Mucosa of stomach (tissue), 1 donor: Measurements from ENCODE around the gene RS1.

Source experiments
- H3K27me3 ChIP-seq: one replicate; pipeline ENCODE4 v1.7.0; 2013; ENCODE audit warnings: mild to moderate bottlenecking, low read length; ENCODE audit not compliant: control insufficient read depth, insufficient read depth
- H3K36me3 ChIP-seq: one replicate; pipeline ENCODE4 v1.7.0; 2013; ENCODE audit warnings: low read length; ENCODE audit not compliant: control insufficient read depth, insufficient read depth
- H3K4me1 ChIP-seq: one replicate; pipeline ENCODE4 v1.7.0; 2013; ENCODE audit warnings: mild to moderate bottlenecking, low read length; ENCODE audit not compliant: control insufficient read depth, insufficient read depth
- H3K4me3 ChIP-seq: one replicate; pipeline ENCODE4 v1.7.0; 2013; ENCODE audit warnings: low read length
- H3K9ac ChIP-seq: one replicate; pipeline ENCODE4 v1.7.0; 2013; ENCODE audit warnings: mild to moderate bottlenecking, low read length, moderate library complexity
- H3K9me3 ChIP-seq: one replicate; pipeline ENCODE4 v1.7.0; 2013; ENCODE audit warnings: mild to moderate bottlenecking, low read length, moderate library complexity; ENCODE audit not compliant: control insufficient read depth
- donor health status: Pancreatic carcinoma.

Gene RS1

DNA sequence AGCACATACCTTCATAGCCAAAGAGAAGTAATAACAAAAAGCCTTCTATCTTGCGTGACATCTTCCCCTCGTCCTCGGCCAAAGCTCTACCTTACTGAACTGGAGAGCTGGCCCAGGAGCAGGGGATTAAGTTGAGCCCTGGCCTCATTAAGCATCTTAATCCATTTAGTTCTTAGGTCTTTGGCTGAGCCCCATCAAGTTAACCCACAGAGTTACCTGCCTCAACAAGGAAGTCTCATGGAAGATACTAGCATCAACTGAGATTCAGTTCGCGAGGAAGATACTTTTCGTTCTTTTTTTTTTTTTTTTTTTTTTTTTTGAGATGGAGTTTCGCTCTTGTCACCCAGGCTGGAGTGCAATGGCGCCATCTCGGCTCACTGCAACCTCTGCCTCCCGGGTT lies at the start of gene RS1:
RS1 (minus strand) TSS at position 101 of the 400 bp plus-strand sequence; CDS start at position 61, 40 bp downstream.
- Histone ChIP-seq H3K4me1 (peaks cover 5% of the 10 kb centered on the region), H3K9ac (no peak within 1 kb of the TSS), H3K9me3 (no peaks in the 10 kb centered on the region), H3K27me3 (no peaks in the 10 kb centered on the region), H3K4me3 (no peak within 1 kb of the TSS), H3K36me3 (no peaks in the 10 kb centered on the region)

DNA sequence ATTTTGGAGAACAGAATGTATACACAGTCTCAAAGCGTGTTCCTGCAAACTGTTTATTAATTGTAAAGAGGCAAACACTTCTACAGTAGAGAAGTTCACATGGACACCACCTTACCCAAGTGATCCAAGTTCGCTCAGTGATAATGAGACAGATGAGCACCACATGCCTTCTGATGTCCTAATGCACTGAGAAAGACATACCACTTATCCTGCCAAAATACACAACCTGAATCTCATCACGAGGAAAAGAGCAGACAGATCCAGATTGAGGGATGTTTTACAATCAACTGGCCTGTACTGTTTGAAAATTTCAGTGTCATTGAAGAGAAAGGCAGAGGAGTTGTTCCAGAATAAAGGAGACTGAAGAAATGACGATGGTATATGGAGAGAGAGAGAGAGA lies 47.9 kb upstream of the RS1 start:
- Histone ChIP-seq H3K4me3 (no peak overlapping the region), H3K4me1 (no peaks in the 10 kb centered on the region), H3K27me3 (no peaks in the 10 kb centered on the region), H3K9ac (no peak overlapping the region), H3K9me3 (no peaks in the 10 kb centered on the region), H3K36me3 (no peaks in the 10 kb centered on the region)

DNA sequence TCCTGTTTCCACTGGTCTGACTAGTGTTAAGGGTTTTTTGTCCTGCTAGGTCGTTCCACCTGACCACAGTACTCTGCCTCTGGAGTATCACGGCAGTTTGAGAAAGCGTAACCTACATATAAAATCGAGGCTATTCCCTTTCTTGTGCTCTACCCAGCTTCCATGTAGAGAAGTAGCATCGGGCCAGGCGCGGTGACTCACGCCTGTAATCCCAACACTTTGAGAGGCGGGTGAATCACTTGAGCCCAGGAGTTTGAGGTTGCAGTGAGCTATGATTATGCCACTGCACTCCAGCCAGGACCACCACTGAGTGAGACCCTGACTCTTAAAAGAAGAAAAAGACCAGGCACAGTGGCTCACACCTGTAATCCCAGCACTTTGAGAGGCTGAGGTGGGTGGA lies 43.0 kb upstream of the RS1 start:
- Histone ChIP-seq H3K4me3 (no peak overlapping the region), H3K4me1 (no peaks in the 10 kb centered on the region), H3K36me3 (no peaks in the 10 kb centered on the region), H3K9me3 (no peaks in the 10 kb centered on the region), H3K27me3 (no peaks in the 10 kb centered on the region), H3K9ac (no peak overlapping the region)

DNA sequence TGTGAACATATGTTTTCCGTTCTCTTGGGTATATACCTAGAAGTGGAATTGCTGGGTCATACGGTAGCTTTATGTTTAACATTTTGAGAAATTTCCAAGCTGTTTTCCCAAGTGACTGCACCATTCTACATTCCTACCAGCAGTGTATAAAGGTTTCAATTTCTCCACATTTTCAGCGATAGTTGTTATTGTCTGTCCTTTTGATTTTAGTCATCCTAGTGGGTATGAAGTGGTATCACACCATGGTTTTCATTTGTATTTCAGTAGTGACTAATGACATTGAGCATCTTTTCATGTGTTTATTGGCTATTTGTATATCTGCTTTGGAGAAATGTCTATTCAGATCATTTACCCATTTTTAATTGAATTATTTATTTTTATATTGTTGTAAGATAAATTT lies 37.9 kb upstream of the RS1 start:
- Histone ChIP-seq H3K4me3 (no peak overlapping the region), H3K4me1 (no peaks in the 10 kb centered on the region), H3K36me3 (no peaks in the 10 kb centered on the region), H3K27me3 (no peaks in the 10 kb centered on the region), H3K9me3 (no peaks in the 10 kb centered on the region), H3K9ac (no peak overlapping the region)

DNA sequence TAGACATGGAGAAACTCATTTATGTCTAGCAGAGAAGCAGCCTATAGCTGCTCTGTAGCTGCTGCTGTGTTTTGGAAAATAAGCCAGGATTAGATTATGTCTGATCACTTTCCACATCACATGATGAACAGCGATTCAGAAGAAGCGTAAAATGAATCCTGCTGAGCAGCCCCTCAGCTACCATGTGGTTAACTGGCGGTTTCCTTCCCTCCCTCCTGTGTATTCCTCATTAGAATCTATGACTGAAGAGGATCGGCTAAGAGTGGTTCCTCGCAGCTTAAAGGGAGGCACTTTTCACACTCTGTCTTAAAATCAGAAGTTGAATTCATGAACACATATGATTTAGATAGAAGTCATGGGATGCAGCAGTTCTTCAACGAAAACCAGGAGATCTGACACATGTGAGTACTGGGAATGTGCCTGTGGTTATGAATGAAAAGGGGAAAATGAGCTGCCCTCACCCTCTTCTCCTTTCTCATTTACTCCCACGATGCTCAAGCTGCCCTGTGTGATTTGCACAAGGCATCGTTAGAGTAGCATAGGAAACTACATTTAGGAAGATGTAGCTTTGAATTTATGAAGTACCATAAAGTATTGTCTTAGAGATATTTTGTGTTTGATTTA lies 35.6 kb upstream of the RS1 start, which contains the start of gene PPEF1:
PPEF1 (plus strand) TSS at position 220 of the 624 bp plus-strand sequence; CDS start at position 356, 136 bp downstream.
- H3K4me3 ChIP-seq, result no peak within 1 kb of the TSS
- no peaks in the 10 kb centered on the region for H3K9me3 ChIP-seq
- peaks cover 4% of the 10 kb centered on the region for H3K4me1 ChIP-seq
- no peak within 1 kb of the TSS for H3K9ac ChIP-seq
- no peaks in the 10 kb centered on the region for H3K36me3 ChIP-seq
- no peaks in the 10 kb centered on the region for H3K27me3 ChIP-seq

DNA sequence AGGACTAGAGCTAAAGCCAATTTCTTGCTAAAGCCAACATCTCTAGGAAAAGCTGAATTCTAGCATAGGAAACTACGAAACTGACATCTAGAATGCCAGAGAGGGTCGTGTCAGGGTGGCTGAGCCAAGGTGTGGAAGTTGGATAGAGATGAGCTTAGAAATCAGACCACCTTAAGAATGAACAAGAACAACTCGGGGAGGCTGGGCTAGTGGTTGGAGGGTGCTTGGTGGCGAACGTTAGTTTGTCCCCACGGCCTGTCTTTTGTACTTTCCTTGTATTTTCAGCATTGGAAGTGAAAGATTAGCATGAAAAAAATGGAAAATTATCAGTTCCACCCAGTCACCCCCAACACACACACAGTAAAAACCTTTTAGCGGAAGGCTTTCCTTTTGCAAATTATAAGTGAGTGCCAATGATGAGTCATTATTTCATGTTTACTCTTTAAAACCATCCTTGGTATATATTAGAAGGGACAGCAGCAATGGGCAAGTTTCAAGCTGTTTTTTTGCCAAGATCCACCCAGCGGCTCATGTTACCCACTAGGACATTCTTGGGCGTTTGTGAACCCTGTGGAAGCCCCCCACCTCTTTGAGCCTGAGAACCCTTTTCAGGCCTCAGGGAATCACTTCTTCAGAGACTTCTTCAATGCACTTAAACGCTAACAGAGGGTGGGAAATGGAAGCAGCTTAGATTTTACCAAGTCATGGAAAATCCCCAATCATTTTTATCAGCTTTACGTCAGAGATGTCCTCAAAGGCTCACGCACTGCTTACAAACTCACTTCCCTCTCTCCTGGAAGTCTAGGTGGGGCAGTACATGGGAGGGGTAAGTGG lies 30.7 kb upstream of the RS1 start:
- no peaks in the 10 kb centered on the region for H3K27me3 ChIP-seq
- no peaks in the 10 kb centered on the region for H3K9me3 ChIP-seq
- H3K4me1 ChIP-seq, result peaks cover 4% of the 10 kb centered on the region

DNA sequence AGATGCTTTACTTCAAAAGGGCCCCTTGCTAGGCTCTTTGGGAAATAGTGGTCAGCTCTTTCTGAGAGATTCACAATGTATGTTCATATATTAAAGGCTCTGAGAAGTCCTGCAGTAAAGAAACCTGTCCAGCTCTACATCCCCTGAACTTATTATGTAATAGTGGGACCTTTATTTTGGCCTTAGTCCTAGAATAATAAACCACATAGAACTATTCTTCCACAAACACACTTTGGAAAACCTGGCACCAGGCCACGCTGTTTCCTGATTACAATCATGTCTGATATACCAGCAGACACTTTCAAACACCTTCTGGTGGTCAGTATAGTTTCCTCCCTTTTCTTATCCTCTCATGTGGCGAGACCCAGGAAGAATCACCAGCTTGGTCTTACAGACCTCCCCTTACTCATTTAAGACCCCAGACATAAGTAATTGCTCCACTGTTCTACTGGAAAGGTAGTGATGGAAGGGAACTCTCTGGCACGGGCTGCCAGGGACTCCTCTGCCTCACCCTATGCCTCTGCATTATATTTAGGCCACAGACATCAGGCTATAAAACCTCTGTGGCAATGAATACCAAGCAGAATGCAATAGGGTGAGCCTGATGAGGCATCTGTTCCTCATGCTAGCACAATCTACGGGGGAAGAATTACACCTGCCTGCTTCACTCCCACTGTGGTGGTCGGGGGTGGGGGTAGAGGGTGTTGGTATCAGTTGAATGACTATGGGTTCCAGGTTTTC lies 29.9 kb upstream of the RS1 start:
- H3K9me3 ChIP-seq, result no peaks in the 10 kb centered on the region
- no peak overlapping the region for H3K9ac ChIP-seq
- H3K4me3 ChIP-seq, result no peak overlapping the region
- no peaks in the 10 kb centered on the region for H3K27me3 ChIP-seq
- H3K36me3 ChIP-seq, result no peaks in the 10 kb centered on the region
- H3K4me1 ChIP-seq, result peaks cover 4% of the 10 kb centered on the region

More for the DNA sequence above, 30.7 kb upstream of the RS1 start:
- H3K9ac ChIP-seq, result no peak overlapping the region
- H3K4me3 ChIP-seq, result no peak overlapping the region
- no peaks in the 10 kb centered on the region for H3K36me3 ChIP-seq

DNA sequence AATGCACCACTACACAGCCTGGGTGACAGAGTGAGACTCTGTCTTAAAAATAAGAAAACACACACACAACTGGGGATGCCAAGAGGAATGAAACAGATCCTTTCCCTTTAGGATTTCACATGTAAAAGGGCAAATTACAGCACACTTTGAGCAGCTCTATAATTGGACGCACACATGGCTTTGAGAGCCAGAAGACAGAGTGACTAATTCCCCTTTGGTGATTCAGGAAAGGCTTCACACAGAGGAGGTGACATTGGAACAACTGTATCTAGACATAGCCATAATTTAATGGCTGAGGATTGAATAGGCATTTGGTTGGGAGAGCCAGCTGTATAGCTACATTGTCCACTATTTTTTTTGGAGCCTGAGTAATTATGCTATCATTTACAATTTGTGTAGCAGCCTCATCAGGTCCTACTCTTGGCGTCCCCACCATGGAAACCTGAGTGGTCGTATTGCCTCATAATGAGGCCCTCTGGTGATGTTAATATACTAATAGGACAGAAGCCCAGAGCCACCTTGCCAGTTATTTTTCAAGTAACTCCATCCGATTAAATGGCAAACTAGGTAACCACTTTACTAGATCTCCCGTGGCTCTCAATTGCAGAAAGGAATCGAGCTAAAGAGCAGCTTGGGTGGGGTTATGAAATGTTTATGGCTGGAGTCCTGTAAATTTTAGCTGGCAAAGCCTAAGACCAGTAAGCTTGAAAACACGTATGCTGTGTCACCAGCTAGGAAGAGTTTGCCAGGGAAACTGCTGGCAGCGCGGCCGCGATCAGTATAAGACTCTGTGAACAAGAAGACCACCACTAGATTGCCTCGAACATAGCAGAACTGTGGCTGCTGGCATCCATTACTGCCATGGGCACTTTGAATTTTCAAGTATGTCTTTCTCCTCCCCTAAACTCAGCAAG lies 27.1 kb upstream of the RS1 start:
- no peaks in the 10 kb centered on the region for H3K27me3 ChIP-seq
- H3K36me3 ChIP-seq, result no peaks in the 10 kb centered on the region
- H3K4me3 ChIP-seq, result no peak overlapping the region
- H3K9me3 ChIP-seq, result no peaks in the 10 kb centered on the region
- H3K4me1 ChIP-seq, result peaks cover 4% of the 10 kb centered on the region
- no peak overlapping the region for H3K9ac ChIP-seq

DNA sequence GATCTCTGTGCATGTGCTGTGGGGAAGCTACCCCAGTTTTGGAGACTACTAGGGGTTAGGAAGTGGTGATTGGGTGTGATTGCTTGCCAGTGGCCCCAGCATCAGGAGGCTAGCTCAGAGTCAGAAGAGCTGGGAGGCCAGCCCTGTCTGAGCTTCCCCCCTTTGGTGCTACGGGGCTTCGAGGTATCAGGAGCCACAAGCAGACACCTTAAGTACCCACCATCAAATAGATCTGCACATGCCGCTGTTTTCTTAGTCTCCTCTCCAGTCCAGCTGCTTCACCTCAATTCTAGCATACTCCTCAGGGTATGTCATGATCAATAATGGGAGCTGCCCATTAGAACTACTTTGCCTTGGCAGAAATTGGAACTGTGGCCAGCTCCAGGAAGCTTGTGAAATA lies 24.7 kb upstream of the RS1 start:
- Histone ChIP-seq H3K9ac (no peak overlapping the region), H3K4me1 (no peaks in the 10 kb centered on the region), H3K4me3 (no peak overlapping the region), H3K36me3 (no peaks in the 10 kb centered on the region), H3K27me3 (no peaks in the 10 kb centered on the region), H3K9me3 (no peaks in the 10 kb centered on the region)

DNA sequence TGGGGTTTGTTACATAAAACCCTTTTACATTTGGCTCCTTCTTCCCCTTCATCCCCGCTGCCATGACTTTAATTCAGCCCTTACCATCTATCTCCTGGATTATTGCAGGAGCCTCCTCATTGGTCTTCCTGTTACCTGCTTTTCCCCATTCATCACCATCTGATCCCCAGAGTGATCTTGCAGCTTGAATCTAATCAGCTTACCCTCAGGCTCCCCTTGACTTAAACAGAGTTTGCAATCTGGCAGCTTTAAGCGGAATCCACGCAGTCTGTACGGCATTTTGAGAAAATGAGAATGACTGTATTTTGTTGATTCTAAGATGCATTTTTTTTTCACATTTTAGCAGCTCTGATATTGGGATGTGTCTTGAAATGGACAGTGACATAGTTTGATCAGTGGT lies 20.6 kb upstream of the RS1 start:
- Histone ChIP-seq H3K27me3 (no peaks in the 10 kb centered on the region), H3K36me3 (no peaks in the 10 kb centered on the region), H3K9me3 (no peaks in the 10 kb centered on the region), H3K9ac (no peak overlapping the region), H3K4me1 (no peaks in the 10 kb centered on the region), H3K4me3 (no peak overlapping the region)

DNA sequence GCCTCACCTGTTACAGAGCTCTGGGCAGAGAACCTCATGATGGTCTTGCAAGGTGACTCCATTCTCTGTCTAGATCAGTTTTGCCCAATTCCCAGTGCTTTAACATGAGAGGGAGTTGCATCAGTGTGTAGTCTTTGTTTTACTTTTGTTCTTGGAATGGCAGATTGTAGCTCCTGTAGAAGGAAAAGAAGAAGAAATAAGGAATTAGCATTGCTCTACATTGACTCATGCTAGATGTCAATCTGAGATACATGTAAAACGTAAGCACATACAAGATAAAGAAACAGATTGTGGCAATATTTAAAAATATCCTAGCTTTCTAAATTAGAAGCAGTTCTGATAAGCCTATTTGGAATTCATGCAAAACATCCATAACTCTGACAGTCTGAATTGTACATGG lies 19.5 kb upstream of the RS1 start:
- no peaks in the 10 kb centered on the region for H3K27me3 ChIP-seq
- H3K4me3 ChIP-seq, result no peak overlapping the region
- no peak overlapping the region for H3K9ac ChIP-seq
- no peaks in the 10 kb centered on the region for H3K9me3 ChIP-seq
- H3K36me3 ChIP-seq, result no peaks in the 10 kb centered on the region
- H3K4me1 ChIP-seq, result no peaks in the 10 kb centered on the region
